HG03571 (cell line): ENCODE results near the gene SEMA5B.

Experiments
- ATAC-seq: cut with Tn5 transposase; IDR thresholded peaks from one replicate; pipeline ENCODE4 v1.9.1; 2021; ENCODE audit not compliant: unreplicated experiment

Gene SEMA5B

DNA sequence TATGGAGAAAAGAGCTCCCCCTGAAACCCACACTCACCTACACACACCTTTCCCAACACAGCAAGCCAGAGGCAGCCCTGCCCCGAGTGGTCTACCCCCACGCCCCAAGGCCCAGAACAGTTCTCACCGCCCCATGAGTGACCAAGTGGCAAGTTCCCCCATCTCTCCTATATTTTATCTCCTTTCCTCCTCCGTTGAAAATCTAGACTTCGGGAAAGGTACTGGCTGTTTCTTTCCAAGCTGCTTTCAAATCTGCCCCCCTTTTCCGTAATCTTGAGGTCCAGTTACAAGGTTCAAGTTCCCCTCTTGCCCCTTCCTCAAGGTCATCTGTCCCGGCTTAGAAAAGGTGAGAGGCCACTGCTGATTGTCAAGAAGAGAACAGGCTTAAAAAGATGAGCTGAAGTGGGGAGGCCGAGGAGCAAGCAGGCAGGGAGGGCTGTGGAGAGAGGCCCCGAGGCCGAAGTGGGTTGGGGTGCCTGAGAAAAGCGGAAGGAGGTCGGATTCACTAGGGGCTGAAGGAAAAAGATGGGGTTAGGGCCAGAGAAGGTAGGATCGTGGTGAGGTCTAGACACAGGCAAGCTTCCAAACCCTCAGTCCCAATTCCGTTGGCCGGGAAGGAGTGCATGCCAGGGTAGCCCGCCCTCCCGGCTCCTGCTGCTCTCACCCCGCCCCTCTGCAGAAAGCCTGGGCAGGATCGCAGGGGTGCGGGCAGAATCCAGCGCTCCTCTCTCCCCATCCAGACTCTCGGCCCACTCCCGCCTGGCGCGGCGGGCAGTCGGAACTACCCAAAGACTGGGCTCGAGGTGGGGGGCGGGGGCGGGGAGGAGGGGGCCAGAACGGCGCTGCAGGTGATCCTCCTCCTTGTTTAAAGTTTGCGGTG lies 1.7 kb downstream of the SEMA5B start:
- ATAC-seq = no peak

DNA sequence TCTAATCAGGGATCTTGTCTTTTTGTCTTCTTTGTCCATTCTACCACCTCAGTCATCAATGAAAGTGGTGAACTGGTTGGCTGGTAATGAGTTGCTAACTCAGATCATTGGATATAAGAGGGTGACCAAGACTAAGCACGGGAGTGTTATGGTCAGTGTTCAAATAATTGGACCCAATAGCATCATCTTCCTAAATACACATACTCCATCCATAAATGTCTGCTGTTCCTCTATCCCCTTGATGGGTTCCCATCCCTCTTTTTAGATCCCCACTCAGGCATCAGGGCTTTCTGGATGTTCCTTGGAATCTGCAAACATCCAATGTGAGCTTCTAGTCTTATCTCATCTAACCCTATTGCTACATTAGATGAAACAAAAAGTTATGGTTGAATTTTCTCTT lies 3.5 kb downstream of the SEMA5B start:
- no peak for ATAC-seq

DNA sequence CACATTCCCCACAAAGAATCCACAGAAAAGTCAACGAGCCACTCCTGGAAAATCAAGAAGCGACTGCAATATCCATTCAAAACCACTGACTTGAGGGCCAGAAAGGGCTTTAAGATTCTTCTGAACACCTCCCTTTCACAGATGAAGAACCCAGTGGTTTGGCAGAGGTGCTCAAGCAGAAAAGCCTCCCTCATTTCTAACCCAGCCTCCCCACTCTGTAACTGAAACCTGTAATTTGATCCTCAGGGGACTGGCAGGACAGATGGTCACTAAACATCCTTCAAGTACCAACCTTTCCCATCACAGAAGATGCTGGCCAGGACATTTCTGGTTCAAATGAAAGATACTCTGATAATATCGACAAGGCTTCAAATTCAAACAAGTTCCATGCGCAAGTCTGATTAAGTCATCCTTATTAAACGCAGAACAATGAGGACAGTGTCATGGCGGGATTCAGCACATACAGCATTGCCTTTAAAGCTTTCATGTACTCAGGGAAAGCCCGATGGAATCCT lies 5.5 kb downstream of the SEMA5B start:
- ATAC-seq = no peak

DNA sequence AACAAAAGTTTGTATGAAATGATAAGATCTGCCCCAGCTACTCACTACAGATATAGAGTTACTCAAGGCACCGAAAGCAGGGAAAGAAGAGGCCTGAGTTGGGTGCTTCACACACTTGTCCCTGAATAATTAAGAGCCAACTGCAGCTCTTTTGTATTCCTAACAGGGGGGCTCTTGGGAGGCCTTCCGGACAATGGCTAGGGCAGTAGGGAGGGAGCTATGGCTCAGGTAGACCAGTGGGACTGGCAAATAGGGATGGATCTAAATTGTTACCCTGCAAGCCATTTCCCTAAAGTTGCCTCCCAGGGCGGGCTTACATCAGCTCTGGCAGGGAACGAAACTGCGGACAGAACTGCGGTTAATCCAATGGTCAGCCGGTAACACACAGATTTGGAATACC lies 6.2 kb downstream of the SEMA5B start:
- ATAC-seq = no peak

DNA sequence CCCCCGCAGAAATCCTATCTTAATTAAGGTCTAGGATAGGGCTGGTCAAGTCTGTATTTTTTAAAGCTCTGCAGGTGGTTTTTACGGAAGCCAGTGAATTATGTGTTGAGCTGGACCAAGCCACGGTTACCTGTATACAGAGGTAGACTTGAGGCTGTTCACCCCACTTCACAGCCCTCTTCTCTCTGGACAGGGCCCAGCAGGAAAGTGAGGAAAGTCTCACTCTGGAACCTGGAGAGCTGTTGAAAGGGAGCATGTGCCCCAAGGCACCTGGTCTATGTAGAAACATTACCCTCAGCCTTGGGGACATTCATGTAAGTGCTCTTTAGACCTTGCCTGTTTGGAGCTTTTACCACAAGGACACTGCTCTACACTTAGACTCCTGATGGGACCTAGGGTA lies 6.9 kb downstream of the SEMA5B start:
- no peak for ATAC-seq

DNA sequence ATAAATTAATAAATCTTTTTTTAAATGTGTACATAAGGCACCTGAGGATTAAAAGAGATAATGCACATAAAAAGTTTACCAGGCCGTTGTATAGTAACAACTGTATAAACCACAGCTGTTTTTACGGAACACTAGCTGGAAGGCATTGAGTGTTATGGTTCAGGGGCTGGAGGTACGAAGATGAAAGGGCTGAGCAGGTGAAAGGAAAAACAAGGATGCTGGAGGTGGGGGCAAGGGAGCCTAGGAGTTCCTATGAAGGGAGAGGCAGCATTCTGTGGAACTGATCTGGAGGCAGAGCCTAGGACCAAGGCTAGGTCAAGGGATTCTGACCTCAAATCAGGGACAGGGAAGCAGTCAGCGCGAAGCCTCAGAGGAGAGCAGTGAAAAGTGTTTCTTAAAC lies 8.0 kb downstream of the SEMA5B start:
- no peak for ATAC-seq

DNA sequence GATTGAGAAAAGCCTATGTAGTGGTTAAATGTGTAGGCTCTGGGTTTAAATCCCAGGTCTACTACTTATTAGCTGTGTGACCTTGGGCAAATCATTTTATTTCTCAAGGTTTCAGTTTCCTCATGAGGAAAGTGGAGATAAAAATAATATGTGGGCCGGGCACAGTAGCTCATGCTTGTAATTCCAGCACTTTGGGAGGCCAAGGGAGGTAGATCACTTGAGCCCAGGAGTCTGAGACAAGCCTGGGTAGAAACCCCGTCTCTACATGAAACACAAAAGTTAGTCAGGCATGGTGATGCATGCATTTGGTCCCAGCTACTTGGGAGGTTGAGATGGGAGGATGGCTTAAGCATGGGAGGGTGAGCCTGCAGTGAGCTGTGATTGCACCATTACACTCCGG lies 8.4 kb downstream of the SEMA5B start:
- ATAC-seq = no peak

DNA sequence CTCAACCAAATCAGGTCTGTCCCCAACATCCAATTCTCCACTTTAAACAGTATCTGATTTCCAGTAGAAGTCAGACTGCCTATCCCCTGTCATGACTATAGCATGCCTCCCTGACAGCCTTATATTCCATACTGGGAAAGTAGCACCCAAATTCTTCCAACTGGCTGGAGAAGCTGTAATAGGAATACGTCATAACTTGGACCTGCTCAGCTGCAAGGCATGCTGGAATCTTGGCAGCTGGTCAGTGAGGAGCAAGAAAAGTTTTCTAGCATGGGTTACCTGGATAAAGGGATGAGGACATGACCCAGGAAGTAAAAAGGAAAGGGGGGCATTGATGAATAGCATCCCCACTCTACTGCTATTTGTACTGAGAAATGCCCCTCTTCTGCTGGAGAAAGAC lies 8.9 kb downstream of the SEMA5B start:
- no peak for ATAC-seq

DNA sequence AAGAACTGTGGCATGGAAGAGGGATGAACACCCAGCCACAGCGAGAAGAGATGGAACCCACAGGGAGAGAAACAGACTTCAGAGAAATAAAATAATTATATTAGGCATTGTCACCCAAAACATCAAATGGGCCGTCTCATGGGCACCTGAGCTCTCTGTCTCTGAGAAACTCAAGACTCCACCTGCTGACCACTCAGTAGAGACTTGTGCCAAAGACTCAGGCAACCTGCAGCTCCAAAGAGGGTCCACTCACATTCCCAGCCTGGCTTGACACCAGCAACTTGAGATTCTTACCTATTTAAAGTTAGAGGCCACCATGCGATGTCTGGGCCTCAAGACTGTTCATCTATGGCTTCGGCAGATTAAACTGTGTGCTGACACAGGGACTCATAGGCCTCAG lies 12.0 kb downstream of the SEMA5B start:
- no peak for ATAC-seq

DNA sequence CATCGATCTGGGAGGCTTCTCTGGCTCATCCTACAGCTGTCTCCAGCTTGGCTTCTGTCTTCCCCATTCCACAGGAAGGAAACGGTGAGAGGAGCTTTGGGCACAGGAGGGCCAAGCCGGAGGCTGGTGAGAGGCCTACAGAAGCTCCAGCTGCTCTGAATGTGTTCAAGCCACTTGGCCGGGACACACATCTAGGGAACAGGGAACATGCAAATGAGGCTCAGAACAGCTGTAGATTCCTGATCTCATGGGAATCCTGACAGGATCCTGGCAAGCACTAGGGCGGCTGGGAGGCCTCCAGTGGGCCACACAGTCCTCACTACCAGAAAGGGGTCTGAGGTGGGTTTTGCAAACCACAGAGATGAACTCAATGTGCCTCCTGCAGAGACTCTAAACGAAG lies 13.7 kb downstream of the SEMA5B start:
- no peak for ATAC-seq

DNA sequence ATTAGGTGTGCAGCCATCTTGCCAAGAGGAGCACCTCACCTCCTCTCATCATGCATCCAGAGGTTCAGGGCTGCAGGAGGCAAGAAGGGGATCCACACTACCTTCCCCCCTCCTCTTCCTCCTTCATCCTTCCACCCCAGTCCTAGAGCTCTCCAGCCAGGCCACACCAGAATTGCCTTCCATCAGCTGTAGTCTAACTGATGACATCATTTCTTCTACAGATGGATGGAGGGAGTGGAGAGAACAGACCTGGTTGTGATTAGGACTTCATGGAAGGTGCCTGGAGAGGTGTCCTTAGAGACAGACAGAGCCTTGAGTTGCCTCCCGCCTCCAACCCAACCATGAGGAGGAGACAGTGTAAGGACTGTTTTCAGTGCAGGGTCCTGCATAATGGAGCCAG lies 14.9 kb downstream of the SEMA5B start:
- no peak for ATAC-seq

DNA sequence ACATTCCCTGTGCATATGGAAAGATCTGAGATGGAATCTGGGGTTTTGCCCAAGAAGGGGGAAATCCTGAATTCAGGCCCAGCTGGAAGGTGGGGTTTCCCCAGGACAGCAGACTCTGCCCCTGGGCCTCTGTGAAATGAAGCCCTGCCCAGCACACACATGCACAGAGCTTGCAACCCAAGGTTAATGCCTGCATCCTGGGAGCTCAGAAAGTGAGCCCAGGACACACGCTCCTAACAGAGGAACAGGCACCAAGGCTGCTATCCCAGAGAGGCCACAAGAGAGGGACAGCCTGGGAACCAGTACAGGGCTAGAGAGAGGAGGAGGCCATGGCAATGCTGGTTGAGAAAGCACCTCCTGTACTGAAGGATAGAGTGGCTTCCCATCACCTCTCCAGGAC lies 16.1 kb downstream of the SEMA5B start:
- no peak for ATAC-seq

DNA sequence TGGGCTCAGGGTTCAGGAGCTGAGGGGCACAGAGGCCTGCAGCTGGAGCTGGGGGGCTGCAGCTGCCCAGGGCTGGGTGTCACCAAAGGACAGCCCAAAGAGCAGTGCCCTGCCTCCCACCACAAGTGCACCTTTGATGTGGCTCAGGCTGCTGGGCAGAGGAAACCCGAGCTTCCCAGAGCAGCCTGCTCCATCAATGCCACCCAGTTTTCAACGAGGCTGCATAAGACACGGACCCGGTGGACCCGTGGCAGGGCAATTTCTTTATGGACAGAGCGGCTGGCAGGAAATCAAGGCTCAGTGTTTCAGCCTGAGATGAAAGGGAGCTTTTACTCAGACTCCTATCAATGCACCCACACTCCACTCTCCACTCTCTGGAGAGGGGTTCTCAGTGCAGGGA lies 18.7 kb downstream of the SEMA5B start:
- ATAC-seq = no peak

DNA sequence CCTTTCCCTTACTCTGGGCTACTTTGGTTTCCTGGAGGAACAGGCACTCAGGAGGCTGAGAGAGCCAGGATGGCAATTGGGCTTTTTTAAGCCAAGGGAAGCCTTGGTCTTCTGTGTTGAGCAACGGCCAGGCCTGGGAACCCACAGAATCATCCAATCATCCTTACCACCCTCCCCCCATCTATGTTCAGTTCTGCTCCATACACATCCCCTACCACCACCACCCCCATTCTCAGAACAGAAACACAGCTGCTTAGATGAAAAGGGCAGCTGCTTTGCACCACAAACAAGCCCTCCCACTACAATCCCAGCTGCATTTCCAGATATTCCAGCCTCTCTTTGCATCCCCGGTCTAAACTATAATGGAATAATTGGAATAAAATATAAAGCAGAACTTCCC lies 21.0 kb downstream of the SEMA5B start:
- no peak for ATAC-seq

DNA sequence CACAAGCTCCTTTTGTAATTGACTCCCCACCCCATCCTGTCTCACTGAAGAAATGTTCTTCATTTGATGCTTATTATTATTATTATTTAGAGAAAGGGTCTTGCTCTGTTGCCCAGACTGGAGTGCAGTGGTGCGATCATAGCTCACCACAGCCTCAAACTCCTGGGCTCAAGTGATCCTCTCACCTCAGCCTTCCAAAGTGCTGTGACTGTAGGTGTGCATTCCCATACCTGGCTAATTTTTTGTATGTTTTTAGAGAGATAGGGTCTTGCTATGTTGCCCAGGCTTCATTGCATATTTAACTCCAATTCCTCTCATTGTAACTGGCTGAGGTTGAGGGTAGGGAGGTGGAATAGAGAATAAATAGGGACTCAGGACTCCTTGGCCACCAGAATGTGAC lies 22.3 kb downstream of the SEMA5B start:
- ATAC-seq = no peak

DNA sequence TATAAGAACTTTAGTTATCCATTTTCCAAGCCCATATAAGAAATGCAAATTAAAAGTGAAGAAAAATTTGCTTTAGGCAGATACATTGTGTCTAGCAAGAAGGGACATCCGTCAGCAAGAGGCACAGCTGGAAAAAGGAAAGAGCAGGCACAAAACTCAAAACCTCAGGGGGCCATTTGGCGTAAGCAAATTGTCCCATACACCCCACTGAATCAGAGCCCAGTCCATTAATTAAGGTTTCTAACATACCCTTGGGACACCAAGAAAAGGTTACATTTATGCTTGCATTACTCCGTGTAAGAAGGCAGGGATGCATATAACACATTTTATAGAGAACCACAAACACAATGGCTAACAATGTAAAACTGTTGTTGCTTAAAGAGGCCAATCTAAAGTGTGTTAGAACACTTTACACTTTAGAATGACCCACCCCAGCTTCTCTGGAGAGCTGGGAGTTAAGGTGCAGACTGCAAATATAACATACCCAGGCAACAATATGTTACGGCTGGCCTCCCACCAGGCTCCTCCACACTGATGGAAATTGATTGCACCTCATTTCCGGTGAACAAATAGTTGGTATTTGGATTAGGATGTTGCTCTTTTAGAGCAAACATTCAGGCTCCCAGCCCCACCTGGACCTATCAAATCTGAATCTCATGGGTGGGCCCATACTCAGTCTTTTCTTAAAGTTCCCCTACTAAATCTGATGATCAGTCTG lies 23.2 kb downstream of the SEMA5B start:
- ATAC-seq = no peak

DNA sequence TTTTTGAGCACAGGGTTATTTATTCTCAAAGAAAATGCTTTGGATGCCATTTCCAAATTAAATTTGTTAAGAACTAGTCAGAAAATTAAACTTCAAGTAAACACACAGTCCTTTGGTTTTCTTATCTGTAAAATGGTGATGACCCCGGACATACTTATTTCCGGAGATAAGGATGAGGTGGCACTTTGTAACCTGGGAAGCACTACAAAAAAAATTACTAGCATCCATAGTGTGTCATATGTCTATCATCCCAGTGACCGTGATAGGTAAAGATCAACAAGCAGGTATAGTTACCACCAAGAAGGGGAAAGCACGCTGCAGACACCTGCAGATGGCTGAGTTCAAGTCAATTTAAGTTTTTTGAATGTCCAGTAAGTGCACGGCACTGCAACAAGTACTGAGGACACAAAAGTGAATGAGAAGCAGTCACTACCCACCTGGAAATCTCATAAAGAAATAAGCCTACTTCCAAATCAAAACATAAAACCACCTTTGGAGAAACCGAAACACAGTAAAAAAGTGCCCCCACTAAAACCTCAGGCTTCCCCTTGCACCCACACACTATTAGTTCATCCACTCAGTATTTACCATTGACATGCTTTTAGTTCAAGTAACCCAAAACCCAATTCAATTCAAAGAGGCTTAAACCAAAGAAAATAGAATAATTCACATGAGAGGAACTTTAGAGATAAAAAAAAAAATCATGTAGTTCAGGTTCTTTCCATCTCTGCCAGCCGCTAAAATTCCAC lies 24.6 kb downstream of the SEMA5B start:
- no peak for ATAC-seq

DNA sequence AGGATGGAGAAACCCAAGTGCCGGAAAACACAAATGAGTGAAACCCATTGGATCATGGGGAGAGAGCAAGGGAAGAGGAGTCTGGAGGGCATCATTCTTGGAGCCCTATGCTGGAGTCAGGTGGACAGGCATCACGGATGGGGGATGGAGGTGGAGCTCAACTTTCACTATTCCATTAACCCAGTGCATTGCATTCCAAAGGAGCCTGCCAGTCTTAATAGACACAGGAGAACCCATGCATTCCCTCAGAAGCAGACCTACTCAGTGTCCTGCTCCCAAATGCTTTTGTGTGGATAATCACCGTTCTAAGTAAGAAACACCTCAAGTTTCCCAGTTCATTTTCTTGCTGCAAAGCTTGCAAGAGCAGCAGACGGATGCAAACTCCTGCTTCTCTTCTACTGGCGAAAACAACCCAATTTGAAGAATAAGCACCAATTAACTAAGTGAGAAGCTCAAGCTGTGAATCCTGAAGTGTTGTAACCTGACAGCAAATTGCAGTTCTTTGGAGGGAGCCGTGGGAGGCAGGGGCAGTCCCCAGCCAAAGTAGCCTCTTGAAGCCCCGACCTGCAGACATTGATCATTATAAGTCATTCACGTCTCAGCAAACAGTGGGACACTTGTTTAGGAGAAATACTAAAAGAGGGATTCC lies 25.3 kb downstream of the SEMA5B start:
- no peak for ATAC-seq

DNA sequence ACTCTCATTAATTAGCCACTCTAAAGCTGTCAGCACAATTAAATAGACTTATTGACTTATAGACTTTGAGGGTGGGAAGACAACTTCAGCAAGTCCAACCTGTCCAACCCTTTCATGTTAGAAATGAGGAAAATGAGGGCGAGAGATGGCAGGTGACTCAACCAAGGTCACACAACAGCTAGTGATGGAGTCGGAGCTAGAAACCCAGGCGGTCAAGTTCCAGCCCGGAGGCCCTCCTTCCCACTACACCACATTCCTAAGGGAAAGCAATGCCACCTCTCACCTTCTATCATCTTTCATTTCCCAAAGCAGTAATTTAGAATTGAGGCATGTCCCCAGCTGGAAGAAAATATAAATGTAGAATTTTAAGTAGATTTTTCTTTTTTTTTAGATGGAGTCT lies 28.7 kb downstream of the SEMA5B start:
- no peak for ATAC-seq

DNA sequence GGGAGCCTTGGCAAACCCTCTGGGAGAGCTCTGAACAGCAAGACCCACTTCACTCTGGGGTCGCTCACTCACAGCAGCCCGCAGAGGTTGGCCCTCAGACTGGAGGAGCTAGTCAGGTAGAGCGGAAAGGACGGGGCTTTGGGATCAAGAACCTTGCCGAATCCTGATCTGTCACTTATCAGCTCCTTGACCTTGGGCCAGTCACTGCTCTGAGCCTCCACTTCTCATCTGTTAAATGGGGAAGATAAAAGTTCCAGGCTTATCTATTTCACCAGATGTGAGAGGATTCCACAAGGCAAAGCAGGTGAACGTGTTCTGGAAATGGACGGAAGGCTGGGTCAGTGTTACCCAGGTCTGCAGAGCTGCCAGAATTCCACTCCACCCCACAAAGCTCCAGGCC lies 29.4 kb downstream of the SEMA5B start:
- no peak for ATAC-seq

DNA sequence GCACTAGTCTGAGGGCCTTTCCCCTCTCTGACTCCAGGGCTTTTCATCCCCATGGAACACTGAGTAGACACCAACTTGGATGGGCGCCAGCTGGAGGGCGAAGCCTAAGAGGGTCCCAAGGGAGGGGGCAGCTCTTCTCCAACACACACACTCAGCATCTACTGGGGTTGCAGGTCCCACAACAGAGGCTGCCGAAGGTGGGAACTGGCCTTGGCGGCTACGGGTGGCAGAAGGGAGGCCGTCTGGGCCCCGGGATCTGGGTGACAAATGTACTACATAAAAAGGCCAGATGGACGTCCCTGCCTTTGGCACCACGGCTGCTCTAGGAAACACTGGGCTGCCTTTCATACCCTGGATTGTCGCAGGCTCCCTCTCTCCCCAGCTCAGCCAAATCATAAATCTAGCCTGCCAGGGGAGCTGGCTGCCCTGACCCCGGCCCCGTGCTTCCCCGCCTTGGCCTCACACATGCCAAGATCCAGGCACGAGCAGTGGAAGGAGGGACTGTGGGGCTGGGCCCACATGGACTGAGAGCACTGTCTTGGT lies 31.5 kb downstream of the SEMA5B start:
- ATAC-seq = no peak
